Measurements from ENCODE around the gene TBC1D1.

DNA sequence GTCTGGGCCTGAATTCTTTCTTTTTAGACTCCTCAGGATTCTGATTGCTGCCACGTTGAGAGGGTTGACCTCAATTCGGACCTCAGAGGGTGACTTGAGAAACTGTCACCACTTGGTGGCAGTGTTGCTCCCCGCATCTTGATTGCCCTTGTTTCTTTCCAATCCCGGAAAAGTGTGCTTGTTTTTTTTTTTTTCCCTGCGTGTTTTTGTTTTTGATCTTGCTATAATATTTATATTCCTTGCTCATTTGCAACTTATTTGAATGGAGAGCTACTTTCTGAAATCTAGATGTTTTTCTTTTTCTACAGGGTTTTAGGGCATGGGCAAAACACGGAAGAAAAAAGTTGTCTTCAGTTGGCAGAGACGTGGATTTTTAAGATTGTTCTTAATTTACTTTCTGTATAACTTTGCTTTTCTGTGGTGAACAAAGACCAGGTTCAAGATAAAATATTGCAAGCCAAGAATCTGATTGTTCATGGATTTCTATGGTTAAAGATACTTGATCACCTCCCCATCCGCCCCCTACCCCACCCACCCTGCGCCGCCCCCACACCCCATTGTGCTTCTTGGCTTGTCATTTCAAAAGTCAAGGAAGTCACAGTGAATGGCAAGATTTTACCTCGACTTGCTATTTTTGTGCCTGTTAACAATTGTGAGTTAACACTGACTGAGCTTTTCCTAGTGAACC is 171.3 kb downstream of the TBC1D1 start:
- TF ChIP-seq EZH2 (IDR thresholded peaks at IDR 0.05; ENCODE audit: borderline replicate concordance, low read depth, low read length, severe bottlenecking) (no peak), MYC (IDR thresholded peaks at IDR 0.05; ENCODE audit: low read depth, low read length) (no peak), POLR2A (IDR thresholded peaks at IDR 0.05; ENCODE audit: low read depth, low read length) (no peak), POLR2AphosphoS5 (IDR thresholded peaks at IDR 0.05; ENCODE audit: insufficient read depth, low read depth, low read length) (no peak), FOS (IDR thresholded peaks at IDR 0.05; ENCODE audit: borderline replicate concordance, insufficient read depth, low read length) (no peak), JUN (IDR thresholded peaks at IDR 0.05; ENCODE audit: borderline replicate concordance, insufficient read depth, insufficient read length, low read depth) (no peak), GATA2 (IDR thresholded peaks at IDR 0.05; ENCODE audit: insufficient read depth, insufficient read length, low read depth, low read length) (no peak)
- TF ChIP-seq, protein P1, sequence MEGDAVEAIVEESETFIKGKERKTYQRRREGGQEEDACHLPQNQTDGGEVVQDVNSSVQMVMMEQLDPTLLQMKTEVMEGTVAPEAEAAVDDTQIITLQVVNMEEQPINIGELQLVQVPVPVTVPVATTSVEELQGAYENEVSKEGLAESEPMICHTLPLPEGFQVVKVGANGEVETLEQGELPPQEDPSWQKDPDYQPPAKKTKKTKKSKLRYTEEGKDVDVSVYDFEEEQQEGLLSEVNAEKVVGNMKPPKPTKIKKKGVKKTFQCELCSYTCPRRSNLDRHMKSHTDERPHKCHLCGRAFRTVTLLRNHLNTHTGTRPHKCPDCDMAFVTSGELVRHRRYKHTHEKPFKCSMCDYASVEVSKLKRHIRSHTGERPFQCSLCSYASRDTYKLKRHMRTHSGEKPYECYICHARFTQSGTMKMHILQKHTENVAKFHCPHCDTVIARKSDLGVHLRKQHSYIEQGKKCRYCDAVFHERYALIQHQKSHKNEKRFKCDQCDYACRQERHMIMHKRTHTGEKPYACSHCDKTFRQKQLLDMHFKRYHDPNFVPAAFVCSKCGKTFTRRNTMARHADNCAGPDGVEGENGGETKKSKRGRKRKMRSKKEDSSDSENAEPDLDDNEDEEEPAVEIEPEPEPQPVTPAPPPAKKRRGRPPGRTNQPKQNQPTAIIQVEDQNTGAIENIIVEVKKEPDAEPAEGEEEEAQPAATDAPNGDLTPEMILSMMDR (IDR thresholded peaks at IDR 0.05; ENCODE audit: extremely low read depth in 1 of 2, insufficient read depth in 1 of 2, low read depth in 1 of 2, low read length in 2 of 2): peak; percentile 77 to 78
- TF ChIP-seq, protein P2, sequence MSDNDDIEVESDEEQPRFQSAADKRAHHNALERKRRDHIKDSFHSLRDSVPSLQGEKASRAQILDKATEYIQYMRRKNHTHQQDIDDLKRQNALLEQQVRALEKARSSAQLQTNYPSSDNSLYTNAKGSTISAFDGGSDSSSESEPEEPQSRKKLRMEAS (IDR thresholded peaks at IDR 0.05; ENCODE audit: insufficient read depth, insufficient read length): no peak

All from endothelial cell of umbilical vein (primary cell).